ENCODE data around the gene TEX52.
"Not testable (repeated sequence)": the region's sequence is repeated elsewhere in the genome, so short reads cannot be mapped to it uniquely, and the experiment has no call there.

Gene TEX52

GRCh38 chr12:2864198-2864597, 7.4 kb upstream of the TEX52 start:
- no peak for DNase-seq

- not testable (repeated sequence) for DNase-seq
Observed at GRCh38 chr12:2863402-2863801, 6.6 kb upstream of the TEX52 start.

- no peak for DNase-seq
Observed at GRCh38 chr12:2862876-2863275, 6.0 kb upstream of the TEX52 start.

DNA sequence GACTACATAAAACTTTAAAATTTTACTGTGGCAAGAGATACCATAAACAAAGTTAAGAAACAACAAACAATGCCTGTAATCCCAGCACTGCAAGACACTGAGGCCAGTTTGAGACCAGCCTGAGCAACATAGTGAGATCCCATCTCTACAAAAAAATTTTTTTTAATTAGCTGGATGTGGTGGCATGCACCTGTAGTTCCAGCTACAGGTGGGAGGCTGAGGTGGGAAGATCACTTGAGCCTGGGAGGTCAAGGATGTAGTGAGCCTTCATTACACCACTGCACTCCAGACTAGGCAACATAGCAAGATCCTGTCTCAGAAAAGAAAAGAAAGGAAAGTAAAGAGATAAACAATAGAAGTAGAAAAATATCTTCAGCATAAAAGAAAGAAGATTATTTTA, 3.3 kb upstream of the TEX52 start:
- DNase-seq: no peak

GRCh38 chr12:2858944-2859421, 2.1 kb upstream of the TEX52 start:
- DNase-seq: no peak

DNA sequence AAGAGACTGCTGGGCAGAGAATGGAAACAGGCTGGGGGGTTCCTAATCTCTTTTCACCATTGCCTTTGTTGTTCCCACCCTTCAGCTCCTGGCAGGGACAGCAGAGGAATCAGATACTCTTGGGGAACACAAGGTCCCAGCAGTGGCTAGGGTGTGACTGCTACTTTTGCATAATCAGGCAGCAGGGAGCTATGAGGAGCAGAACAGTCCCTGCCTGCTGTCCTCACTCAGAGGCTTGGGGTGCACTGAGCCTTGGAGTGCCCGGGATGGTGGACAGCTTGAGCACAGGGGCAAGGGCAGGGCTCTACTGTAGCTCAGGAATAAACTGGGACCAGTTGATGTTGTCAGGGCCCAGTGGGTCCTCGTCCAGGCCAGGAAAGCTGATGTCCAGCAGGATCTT, 1.5 kb upstream of the TEX52 start:
- no peak for DNase-seq

DNA sequence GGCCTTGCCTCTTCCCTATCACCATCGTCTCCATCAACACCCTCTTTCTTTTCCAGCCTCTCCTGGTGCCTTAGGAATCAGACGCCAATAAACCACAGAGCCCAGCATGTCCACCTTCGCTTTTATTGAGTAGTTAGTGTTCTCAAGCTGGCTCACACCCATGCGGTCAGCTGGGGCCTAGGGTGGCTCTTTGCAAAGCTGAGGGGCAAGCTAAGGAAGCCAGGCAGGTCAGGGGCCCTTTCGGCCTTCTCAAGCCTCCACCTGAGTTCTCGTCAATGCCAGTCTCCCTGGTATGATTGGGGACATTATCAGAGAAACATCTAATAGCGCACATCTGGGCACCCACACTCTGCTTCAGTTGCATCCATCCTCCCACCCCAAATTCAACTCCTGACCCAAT, 737 bp upstream of the TEX52 start:
- DNase-seq: no peak

- DNase-seq: no peak
Observed at GRCh38 chr12:2856051-2856450, 788 bp downstream of the TEX52 start.

- DNase-seq: no peak
Observed at GRCh38 chr12:2855546-2855945, 1.3 kb downstream of the TEX52 start.

GRCh38 chr12:2854669-2855453, 2.0 kb downstream of the TEX52 start:
- DNase-seq: no peak

GRCh38 chr12:2853626-2854025, 3.2 kb downstream of the TEX52 start:
- peak; percentile 21 for DNase-seq

GRCh38 chr12:2851931-2852330, 4.9 kb downstream of the TEX52 start:
- DNase-seq: no peak

- DNase-seq: no peak
Observed at GRCh38 chr12:2845280-2845679, 11.6 kb downstream of the TEX52 start.

DNA sequence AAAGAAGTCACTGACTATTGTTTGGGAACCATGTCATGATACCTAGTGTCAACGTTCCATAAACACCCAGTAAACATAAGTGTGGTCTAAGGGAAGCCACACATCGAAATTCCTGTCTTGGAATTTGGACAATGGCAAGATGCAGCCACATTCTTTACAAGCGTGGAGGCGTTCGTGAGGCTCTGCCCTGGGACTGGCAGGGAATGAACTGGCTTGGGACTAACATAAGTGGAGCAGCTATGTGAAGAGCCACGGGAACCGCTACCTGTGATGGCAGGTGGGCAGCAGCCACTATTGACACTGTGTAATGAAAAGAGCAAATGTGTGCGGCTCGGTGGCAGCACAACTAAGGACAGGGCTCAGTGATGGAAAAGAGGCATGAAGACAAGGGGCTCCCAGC, 12.1 kb downstream of the TEX52 start:
- no peak for DNase-seq

- DNase-seq: no peak
Observed at GRCh38 chr12:2842948-2843347, 13.9 kb downstream of the TEX52 start.

DNA sequence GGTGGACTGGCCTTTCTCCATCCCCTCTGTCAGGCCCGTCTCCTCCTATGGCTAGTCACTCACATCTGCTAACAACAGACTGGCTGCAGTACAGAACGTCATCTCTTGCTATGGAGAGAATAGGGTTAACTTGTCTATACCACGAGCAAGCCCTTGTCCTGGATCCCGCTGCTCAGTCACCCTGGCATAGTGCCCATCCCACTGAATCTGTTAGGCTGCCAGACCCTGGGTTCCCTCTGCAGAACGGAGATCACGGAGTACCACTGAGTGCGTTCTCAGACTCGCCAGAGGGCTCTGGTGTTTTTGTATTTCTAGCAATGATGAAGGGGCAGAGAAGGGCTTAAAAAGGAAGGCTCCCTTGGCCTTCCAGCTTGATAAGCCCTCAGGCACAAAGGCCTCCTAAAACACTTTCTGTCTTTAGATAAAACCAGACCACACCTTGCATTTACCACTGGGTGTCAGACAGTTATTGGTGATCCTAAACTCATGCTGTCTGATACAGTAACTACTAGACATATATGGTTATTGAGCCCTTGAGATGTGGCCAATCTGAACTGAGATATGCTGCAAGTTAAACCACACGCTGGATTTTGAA, 15.7 kb downstream of the TEX52 start:
- no peak for DNase-seq

GRCh38 chr12:2836574-2836973, 20.3 kb downstream of the TEX52 start:
- DNase-seq: no peak

- DNase-seq: no peak
Observed at GRCh38 chr12:2835691-2836403, 21.0 kb downstream of the TEX52 start.

DNA sequence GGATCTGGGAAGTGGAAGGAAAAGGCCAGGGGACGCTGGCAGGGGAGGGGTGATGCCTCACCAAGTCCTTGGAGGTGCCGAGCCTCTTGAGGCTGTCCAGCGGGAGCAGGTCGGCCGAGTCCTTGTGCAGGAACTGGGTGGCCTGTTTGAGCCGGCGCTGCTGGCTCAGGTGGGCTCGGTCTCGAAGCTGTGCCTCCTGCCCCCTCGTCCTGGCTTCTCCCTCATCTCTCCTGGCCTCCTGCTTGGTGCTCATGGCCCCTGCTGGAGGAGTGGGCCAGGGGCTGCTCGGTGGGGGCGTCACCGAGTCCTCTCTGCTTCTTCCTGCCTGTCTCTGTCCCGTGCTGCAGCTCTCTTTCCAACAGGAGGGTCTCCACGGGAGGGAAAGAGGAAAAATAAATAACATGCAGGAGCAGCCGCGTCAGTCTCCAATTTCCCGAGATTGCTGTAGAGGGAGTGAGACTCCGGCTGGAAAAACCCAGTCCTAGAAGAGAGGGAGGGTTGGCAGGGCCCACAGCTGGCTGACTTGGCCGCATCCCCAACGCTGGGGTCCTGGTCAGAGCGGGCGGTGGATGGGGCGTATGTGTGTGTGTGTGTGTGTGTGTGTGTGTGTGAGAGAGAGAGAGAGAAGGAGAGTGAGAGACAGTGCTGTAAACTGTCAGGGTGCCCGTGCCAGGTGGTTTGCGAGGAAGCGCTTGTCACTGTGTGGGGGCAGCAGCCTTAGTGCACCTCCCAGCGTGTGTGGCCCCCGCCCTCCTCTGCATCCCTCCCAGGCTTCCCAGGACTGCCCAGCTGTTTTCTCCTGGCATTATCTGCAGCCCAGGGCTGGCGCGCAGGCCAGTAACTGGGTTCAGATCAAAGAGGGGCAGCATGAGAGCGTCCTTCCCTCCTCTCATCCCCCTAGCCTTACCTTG, 22.0 kb downstream of the TEX52 start, which contains the start of gene NRIP2:
Gene NRIP2, minus strand, starts transcription at position 455 of the 911 bp plus-strand sequence. Its CDS starts 52 bp downstream, at position 403.
- DNase-seq: no peak

GRCh38 chr12:2833810-2834209, 23.0 kb downstream of the TEX52 start:
- DNase-seq: no peak

DNA sequence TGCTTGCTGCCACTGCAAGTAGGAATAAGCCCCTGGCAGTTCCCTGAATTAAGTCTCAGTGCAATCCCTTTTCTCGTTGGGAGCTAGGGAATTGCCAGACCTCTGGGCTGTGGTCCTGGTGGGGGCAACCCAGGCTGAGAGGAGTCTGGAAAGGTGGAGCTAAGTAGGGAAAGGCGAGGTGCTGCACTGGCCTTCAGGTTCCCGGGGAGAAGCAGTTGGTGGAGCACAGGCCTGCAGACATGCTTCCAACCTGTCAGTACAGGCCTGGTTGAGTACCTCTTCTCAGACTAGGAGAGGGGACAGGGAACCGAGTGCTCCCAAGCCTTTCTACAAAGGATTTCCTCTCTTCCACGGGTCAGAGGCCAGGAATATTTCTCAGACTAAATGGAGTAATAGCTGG, 23.5 kb downstream of the TEX52 start:
- DNase-seq: no peak

- no peak for DNase-seq
Observed at GRCh38 chr12:2832550-2833127, 24.2 kb downstream of the TEX52 start.

All from effector CD4-positive, alpha-beta T cell (primary cell).